BE2C (cell line): Measurements from ENCODE around the gene DRAP1.

Experiments
- DNase-seq: peaks from one replicate; pipeline ENCODE4 v3.0.0-alpha.2; 2020
- H3K27me3 ChIP-seq: fragments of 250-450 bp; sonication (Bioruptor Pico); 2 replicates; pipeline ENCODE4 v1.5.1; 2020; ENCODE audit warnings: mild to moderate bottlenecking
- H3K36me3 ChIP-seq: fragments of 250-450 bp; sonication (Bioruptor Pico); 2 replicates; pipeline ENCODE4 v1.5.1; 2020; ENCODE audit warnings: mild to moderate bottlenecking
- H3K4me1 ChIP-seq: fragments of 250-450 bp; sonication (Bioruptor Pico); 2 replicates; pipeline ENCODE4 v1.5.1; 2020
- H3K4me3 ChIP-seq: 2 replicates; pipeline ENCODE4 v1.5.1; 2011; ENCODE audit warnings: low read depth, low read length
- H3K9me3 ChIP-seq: fragments of 250-450 bp; sonication (Bioruptor Pico); 2 replicates; pipeline ENCODE4 v1.5.1; 2020
- TF ChIP-seq, protein P1 (sequence below): IDR thresholded peaks from 2 replicates; pipeline ENCODE4 v1.5.1; 2012; ENCODE audit warnings: mild to moderate bottlenecking, low read depth, low read length

The DRAP1 gene

DNA sequence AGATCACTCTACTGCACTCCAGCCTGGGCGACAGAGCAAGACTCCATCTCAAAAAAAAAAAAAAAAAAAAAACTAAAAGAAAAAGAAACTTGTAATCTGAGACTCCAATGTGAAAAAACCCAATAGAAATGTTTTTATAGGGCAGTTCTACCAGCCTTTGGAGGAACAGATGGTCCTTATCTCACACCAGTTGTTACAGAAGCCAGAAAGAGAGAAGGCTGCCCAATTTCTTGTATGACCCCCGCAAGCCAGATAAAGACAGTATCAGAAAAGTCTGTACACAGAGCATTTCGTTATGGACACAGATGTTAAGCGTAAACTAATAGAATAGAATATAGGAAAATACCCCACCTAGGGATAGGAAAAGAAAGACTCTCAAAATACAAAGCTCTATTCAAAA is 14.8 kb downstream of the DRAP1 start:
- Histone ChIP-seq H3K4me3 (no peak overlapping the region), H3K9me3 (no peaks in the 10 kb centered on the region), H3K27me3 (no peaks in the 10 kb centered on the region), H3K4me1 (no peaks in the 10 kb centered on the region), H3K36me3 (no peaks in the 10 kb centered on the region)
- no peak for DNase-seq
- TF ChIP-seq, protein P1, sequence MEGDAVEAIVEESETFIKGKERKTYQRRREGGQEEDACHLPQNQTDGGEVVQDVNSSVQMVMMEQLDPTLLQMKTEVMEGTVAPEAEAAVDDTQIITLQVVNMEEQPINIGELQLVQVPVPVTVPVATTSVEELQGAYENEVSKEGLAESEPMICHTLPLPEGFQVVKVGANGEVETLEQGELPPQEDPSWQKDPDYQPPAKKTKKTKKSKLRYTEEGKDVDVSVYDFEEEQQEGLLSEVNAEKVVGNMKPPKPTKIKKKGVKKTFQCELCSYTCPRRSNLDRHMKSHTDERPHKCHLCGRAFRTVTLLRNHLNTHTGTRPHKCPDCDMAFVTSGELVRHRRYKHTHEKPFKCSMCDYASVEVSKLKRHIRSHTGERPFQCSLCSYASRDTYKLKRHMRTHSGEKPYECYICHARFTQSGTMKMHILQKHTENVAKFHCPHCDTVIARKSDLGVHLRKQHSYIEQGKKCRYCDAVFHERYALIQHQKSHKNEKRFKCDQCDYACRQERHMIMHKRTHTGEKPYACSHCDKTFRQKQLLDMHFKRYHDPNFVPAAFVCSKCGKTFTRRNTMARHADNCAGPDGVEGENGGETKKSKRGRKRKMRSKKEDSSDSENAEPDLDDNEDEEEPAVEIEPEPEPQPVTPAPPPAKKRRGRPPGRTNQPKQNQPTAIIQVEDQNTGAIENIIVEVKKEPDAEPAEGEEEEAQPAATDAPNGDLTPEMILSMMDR: no peak

GRCh38 chr11:65937766-65938165 is 18.5 kb downstream of the DRAP1 start:
- no peak overlapping the region for H3K4me3 ChIP-seq
- DNase-seq: no peak
- H3K9me3 ChIP-seq: no peaks in the 10 kb centered on the region
- TF ChIP-seq, protein P1: no peak
- no peaks in the 10 kb centered on the region for H3K36me3 ChIP-seq
- H3K27me3 ChIP-seq: no peaks in the 10 kb centered on the region
- H3K4me1 ChIP-seq: no peaks in the 10 kb centered on the region

DNA sequence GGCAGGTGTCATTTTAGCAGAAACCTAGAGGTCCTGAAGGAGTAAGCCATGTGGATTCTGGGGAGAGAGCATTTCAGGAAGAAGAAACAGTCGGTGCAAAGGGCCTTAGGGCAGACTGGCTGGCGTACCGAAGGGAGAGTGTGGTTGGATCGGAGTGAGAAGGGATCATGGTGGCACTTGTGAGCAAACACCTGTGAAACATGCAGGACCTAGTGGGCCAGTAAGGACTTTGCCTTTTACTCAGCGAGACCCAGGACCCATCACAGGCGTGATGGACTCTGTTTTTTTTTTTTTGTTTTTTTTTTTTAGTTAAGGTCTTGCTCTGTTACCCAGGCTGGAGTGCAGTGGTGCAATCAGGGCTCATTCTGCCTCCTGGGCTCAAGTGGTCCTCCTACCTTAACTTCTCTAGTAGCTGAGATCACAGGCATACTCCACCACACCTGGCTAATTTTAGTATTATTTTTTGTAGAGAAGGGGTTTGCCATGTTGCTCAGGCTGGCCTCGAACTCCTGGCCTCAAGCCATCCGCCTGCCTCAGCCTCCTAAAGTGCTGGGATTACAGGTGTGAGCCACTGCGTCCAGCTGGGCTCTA is 22.6 kb downstream of the DRAP1 start:
- no peaks in the 10 kb centered on the region for H3K36me3 ChIP-seq
- DNase-seq: no peak
- TF ChIP-seq, protein P1: no peak
- H3K4me1 ChIP-seq: no peaks in the 10 kb centered on the region
- no peak overlapping the region for H3K4me3 ChIP-seq
- no peaks in the 10 kb centered on the region for H3K27me3 ChIP-seq
- H3K9me3 ChIP-seq: no peaks in the 10 kb centered on the region

DNA sequence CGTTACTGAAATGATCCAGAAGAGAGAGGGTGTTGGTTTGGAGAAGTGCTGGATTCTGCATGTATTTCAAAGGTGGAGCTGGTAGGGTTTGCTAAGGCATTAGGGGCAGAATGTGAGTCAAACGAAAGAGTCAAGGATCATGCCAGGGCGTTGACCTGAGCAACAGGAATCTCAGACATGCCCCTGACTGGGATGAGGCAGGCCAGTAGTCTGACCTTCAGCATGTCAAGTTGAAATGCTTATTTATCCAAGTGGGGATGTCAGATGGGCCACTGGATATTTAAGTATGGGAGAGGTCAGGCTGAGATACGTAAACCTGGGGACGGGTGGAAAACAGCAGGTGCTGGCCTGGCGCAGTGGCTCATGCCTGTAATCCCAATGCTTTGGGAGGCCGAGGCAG is 23.3 kb downstream of the DRAP1 start:
- TF ChIP-seq, protein P1: no peak
- no peaks in the 10 kb centered on the region for H3K27me3 ChIP-seq

GRCh38 chr11:65944191-65944590 is 25.0 kb downstream of the DRAP1 start:
- H3K27me3 ChIP-seq: no peaks in the 10 kb centered on the region
- H3K4me1 ChIP-seq: no peaks in the 10 kb centered on the region
- no peak for DNase-seq
- H3K36me3 ChIP-seq: no peaks in the 10 kb centered on the region
- TF ChIP-seq, protein P1: no peak
- H3K9me3 ChIP-seq: no peaks in the 10 kb centered on the region
- H3K4me3 ChIP-seq: no peak overlapping the region

More for the DNA sequence above, 23.3 kb downstream of the DRAP1 start:
- Histone ChIP-seq H3K4me3 (no peak overlapping the region), H3K9me3 (no peaks in the 10 kb centered on the region), H3K36me3 (no peaks in the 10 kb centered on the region), H3K4me1 (no peaks in the 10 kb centered on the region)
- no peak for DNase-seq

- TF ChIP-seq, protein P1: no peak
- no peak for DNase-seq
- Histone ChIP-seq H3K27me3 (no peaks in the 10 kb centered on the region), H3K36me3 (no peaks in the 10 kb centered on the region), H3K9me3 (no peaks in the 10 kb centered on the region), H3K4me3 (no peak overlapping the region), H3K4me1 (no peaks in the 10 kb centered on the region)
Measured at GRCh38 chr11:65944767-65945166, 25.5 kb downstream of the DRAP1 start.
